Measurements from ENCODE around the gene FBH1.
"Not testable (repeated sequence)": the region's sequence is repeated elsewhere in the genome, so short reads cannot be mapped to it uniquely, and the experiment has no call there.

The FBH1 gene

GRCh38 chr10:5869156-5869555 is 20.9 kb upstream of the FBH1 start:
- no peak overlapping the region for H3K4me3 ChIP-seq (ENCODE audit: low read length)
- DNase-seq (ENCODE audit: low read depth), result no peak
- TF ChIP-seq CTCF (conservative IDR thresholded peaks at IDR 0.05; ENCODE audit: low read length), result no peak

DNA sequence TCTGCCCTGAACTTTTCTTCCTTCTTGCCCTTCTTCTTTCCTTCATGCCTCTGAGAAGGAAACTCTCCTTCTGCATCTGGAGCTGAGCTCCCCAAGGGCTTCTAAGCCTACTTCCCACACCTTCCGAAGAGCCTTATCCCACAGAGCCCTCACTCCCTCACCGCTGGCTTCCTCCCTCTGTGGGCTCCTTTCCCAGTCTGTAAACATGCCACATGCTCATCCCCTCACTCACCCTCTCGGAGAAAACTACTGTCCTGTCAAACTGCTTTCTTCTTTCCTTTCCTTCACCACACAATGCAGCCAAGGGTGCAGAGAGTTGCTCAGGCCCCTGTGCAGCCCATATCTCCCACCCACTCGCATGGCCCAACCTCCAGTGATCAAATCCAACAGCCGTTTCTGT is 18.4 kb upstream of the FBH1 start:
- DNase-seq (ENCODE audit: low read depth), result no peak
- no peak for TF ChIP-seq CTCF (conservative IDR thresholded peaks at IDR 0.05; ENCODE audit: low read length)

GRCh38 chr10:5873515-5873995 is 16.5 kb upstream of the FBH1 start:
- H3K4me3 ChIP-seq (ENCODE audit: low read length), result no peak overlapping the region
- peak; percentile 72 for DNase-seq (ENCODE audit: low read depth)
- peak; percentile 75 for TF ChIP-seq CTCF (conservative IDR thresholded peaks at IDR 0.05; ENCODE audit: low read length)

More for the DNA sequence above, 18.4 kb upstream of the FBH1 start:
- H3K4me3 ChIP-seq (ENCODE audit: low read length), result no peak overlapping the region

- H3K4me3 ChIP-seq (ENCODE audit: low read length), result peak overlapping the region; percentile 4
- peak; percentile 98 for DNase-seq (ENCODE audit: low read depth)
Measured at GRCh38 chr10:5876181-5876768, 13.8 kb upstream of the FBH1 start.

DNA sequence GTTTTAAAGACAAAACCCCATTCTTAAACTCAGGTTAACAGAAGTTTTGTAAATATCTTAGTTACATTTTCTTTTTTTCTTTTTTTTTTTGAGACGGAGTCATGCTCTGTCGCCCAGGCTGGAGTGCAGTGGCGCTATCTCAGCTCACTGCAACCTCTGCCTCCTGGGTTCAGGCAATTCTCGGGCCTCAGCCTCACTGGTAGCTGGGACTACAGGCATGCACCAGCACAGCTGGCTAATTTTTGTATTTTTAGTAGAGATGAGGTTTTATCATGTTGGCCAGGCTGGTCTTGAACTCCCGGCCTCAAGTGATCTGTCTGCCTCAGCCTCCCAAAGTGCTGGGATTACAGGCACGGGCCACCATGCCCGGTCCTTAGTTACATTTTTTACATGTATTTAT is 13.0 kb upstream of the FBH1 start:
- not testable (repeated sequence) for DNase-seq (ENCODE audit: low read depth); H3K4me3 ChIP-seq (ENCODE audit: low read length)

More at GRCh38 chr10:5876181-5876768, 13.8 kb upstream of the FBH1 start:
- no peak for TF ChIP-seq CTCF (conservative IDR thresholded peaks at IDR 0.05; ENCODE audit: low read length)

- TF ChIP-seq CTCF (conservative IDR thresholded peaks at IDR 0.05; ENCODE audit: low read length), result no peak
- H3K4me3 ChIP-seq (ENCODE audit: low read length), result no peak overlapping the region
- no peak for DNase-seq (ENCODE audit: low read depth)
Measured at GRCh38 chr10:5882961-5883360, 7.1 kb upstream of the FBH1 start.

DNA sequence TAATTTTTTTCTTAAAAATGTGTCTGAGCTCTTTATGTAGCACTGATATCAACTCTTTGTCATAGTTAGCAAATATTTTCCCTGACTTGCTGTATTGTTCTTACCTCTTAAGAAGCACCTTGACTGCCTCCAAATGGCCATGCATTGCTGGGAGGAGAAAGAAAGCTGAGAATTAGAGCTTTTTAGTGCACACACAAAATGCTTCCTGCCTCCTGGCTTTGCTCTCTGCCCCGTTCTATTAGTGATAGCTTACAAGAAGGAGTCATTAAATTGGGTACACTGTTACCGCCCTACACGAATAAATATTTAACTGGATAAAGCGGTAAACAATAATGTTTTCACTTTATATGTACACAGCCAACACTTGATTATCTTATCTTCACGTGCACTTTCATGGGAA is 4.4 kb upstream of the FBH1 start:
- no peak for TF ChIP-seq CTCF (conservative IDR thresholded peaks at IDR 0.05; ENCODE audit: low read length)
- no peak for DNase-seq (ENCODE audit: low read depth)
- no peak overlapping the region for H3K4me3 ChIP-seq (ENCODE audit: low read length)

Data from AG10803 (cell line).